Measurements from ENCODE around the gene FHL1.

Gene FHL1

GRCh38 chrX:136122207-136122606 lies 25.1 kb upstream of the FHL1 start:
- H3K4me1 ChIP-seq (ENCODE audit: control insufficient read depth, insufficient read depth, low read length, unreplicated experiment): peaks cover 6% of the 10 kb centered on the region

DNA sequence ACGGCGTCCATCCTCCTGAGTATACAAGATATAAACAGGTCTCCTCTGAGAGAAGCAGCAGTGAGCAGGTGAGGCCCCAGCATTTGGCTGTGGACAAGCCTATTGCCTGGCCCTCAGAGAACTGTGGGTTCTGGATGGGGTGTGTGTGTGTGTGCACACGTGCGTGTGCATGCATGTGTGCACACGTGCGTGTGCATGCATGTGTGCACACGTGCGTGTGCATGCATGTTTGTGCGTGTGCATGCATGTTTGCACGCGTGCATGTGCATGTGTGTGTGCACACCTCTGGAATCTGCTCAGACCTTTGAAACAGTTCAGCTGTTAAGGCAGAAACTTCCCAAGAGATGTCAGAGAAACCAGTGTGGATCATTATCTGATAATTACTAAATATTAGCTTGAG lies 22.2 kb upstream of the FHL1 start:
- Histone ChIP-seq H3K4me1 (ENCODE audit: control insufficient read depth, insufficient read depth, low read length, unreplicated experiment) (peaks cover 8% of the 10 kb centered on the region), H3K36me3 (ENCODE audit: insufficient read depth, low read length) (no peaks in the 10 kb centered on the region), H3K79me2 (ENCODE audit: control insufficient read depth, insufficient read depth, low read length, unreplicated experiment) (no peaks in the 10 kb centered on the region), H3K27me3 (ENCODE audit: insufficient read depth, low read length) (no peaks in the 10 kb centered on the region), H3K4me3 (ENCODE audit: low read depth, low read length) (no peak overlapping the region), H2AFZ (ENCODE audit: low read length, unreplicated experiment) (no peak overlapping the region), H3K27ac (ENCODE audit: low read depth, low read length) (no peak overlapping the region)

More at GRCh38 chrX:136122207-136122606, 25.1 kb upstream of the FHL1 start:
- Histone ChIP-seq H3K4me3 (ENCODE audit: low read depth, low read length) (no peak overlapping the region), H3K27ac (ENCODE audit: low read depth, low read length) (no peak overlapping the region), H3K36me3 (ENCODE audit: insufficient read depth, low read length) (no peaks in the 10 kb centered on the region), H3K79me2 (ENCODE audit: control insufficient read depth, insufficient read depth, low read length, unreplicated experiment) (no peaks in the 10 kb centered on the region), H2AFZ (ENCODE audit: low read length, unreplicated experiment) (no peak overlapping the region), H3K27me3 (ENCODE audit: insufficient read depth, low read length) (no peaks in the 10 kb centered on the region)

GRCh38 chrX:136126371-136126770 lies 21.0 kb upstream of the FHL1 start:
- Histone ChIP-seq H3K79me2 (ENCODE audit: control insufficient read depth, insufficient read depth, low read length, unreplicated experiment) (no peaks in the 10 kb centered on the region), H3K36me3 (ENCODE audit: insufficient read depth, low read length) (no peaks in the 10 kb centered on the region), H3K4me3 (ENCODE audit: low read depth, low read length) (no peak overlapping the region), H2AFZ (ENCODE audit: low read length, unreplicated experiment) (no peak overlapping the region), H3K27ac (ENCODE audit: low read depth, low read length) (no peak overlapping the region), H3K27me3 (ENCODE audit: insufficient read depth, low read length) (no peaks in the 10 kb centered on the region), H3K4me1 (ENCODE audit: control insufficient read depth, insufficient read depth, low read length, unreplicated experiment) (peaks cover 8% of the 10 kb centered on the region)

GRCh38 chrX:136126872-136127406 lies 20.4 kb upstream of the FHL1 start:
- no peak overlapping the region for H2AFZ ChIP-seq (ENCODE audit: low read length, unreplicated experiment)
- H3K4me3 ChIP-seq (ENCODE audit: low read depth, low read length): no peak overlapping the region
- H3K4me1 ChIP-seq (ENCODE audit: control insufficient read depth, insufficient read depth, low read length, unreplicated experiment): peaks cover 7% of the 10 kb centered on the region
- no peaks in the 10 kb centered on the region for H3K79me2 ChIP-seq (ENCODE audit: control insufficient read depth, insufficient read depth, low read length, unreplicated experiment)
- no peaks in the 10 kb centered on the region for H3K27me3 ChIP-seq (ENCODE audit: insufficient read depth, low read length)
- H3K36me3 ChIP-seq (ENCODE audit: insufficient read depth, low read length): no peaks in the 10 kb centered on the region
- H3K27ac ChIP-seq (ENCODE audit: low read depth, low read length): no peak overlapping the region

- H3K27ac ChIP-seq (ENCODE audit: low read depth, low read length): no peak overlapping the region
Measured at GRCh38 chrX:136128743-136129142, 18.6 kb upstream of the FHL1 start.

DNA sequence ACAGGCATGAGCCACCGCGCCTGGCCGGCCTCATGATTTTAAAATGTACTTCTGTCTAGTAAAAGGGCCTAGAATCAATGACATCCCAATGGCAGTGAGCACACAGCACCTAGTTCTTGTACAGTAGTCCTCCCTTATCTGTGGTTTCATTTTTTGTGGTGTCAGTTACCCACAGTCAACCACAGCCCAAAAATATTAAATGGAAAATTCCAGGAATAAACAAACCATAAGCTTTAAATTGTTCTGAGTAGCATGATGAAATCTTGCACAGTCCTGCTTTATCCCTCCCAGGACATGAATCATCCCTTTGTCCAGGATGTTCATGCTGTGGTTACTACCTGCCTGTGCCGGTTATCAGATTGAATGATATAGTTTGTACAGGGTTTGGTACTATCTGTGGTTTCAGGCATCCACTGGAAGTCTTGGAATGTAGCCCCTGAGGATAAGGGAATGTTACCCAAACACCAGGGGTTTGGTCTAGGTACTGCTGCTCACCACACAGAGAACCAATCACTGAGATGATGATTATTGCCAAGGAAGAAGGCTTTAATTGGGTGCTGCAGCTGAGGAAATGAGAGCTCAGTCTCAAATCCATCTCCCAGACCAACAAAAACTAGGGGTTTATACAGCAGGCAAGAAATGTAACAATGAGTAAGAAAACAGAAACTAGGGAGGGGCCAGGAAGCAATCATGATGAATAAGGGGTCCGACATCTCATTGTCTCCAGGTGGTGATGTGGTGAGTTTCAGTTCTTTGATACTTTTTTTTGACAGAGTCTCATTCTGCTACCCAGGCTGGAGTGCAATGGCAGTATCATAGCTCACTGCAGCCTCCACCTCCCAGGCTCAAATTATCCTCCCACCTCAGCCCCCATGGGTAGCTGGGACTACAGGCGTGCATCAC lies 16.2 kb upstream of the FHL1 start:
- no peak overlapping the region for H2AFZ ChIP-seq (ENCODE audit: low read length, unreplicated experiment)
- H3K27ac ChIP-seq (ENCODE audit: low read depth, low read length): peak overlapping the region; percentile 74
- no peaks in the 10 kb centered on the region for H3K27me3 ChIP-seq (ENCODE audit: insufficient read depth, low read length)
- H3K4me1 ChIP-seq (ENCODE audit: control insufficient read depth, insufficient read depth, low read length, unreplicated experiment): peaks cover 6% of the 10 kb centered on the region
- H3K79me2 ChIP-seq (ENCODE audit: control insufficient read depth, insufficient read depth, low read length, unreplicated experiment): no peaks in the 10 kb centered on the region
- H3K4me3 ChIP-seq (ENCODE audit: low read depth, low read length): no peak overlapping the region
- no peaks in the 10 kb centered on the region for H3K36me3 ChIP-seq (ENCODE audit: insufficient read depth, low read length)

More at GRCh38 chrX:136128743-136129142, 18.6 kb upstream of the FHL1 start:
- H2AFZ ChIP-seq (ENCODE audit: low read length, unreplicated experiment): no peak overlapping the region
- H3K79me2 ChIP-seq (ENCODE audit: control insufficient read depth, insufficient read depth, low read length, unreplicated experiment): no peaks in the 10 kb centered on the region
- peaks cover 6% of the 10 kb centered on the region for H3K4me1 ChIP-seq (ENCODE audit: control insufficient read depth, insufficient read depth, low read length, unreplicated experiment)
- H3K4me3 ChIP-seq (ENCODE audit: low read depth, low read length): no peak overlapping the region
- H3K36me3 ChIP-seq (ENCODE audit: insufficient read depth, low read length): no peaks in the 10 kb centered on the region
- H3K27me3 ChIP-seq (ENCODE audit: insufficient read depth, low read length): no peaks in the 10 kb centered on the region

GRCh38 chrX:136138939-136139338 lies 8.4 kb upstream of the FHL1 start:
- Histone ChIP-seq H3K36me3 (ENCODE audit: insufficient read depth, low read length) (no peaks in the 10 kb centered on the region), H3K4me3 (ENCODE audit: low read depth, low read length) (no peak overlapping the region), H3K79me2 (ENCODE audit: control insufficient read depth, insufficient read depth, low read length, unreplicated experiment) (no peaks in the 10 kb centered on the region), H3K27ac (ENCODE audit: low read depth, low read length) (no peak overlapping the region), H3K27me3 (ENCODE audit: insufficient read depth, low read length) (no peaks in the 10 kb centered on the region), H3K4me1 (ENCODE audit: control insufficient read depth, insufficient read depth, low read length, unreplicated experiment) (no peaks in the 10 kb centered on the region), H2AFZ (ENCODE audit: low read length, unreplicated experiment) (no peak overlapping the region)

GRCh38 chrX:136141569-136141968 lies 5.8 kb upstream of the FHL1 start:
- Histone ChIP-seq H3K4me1 (ENCODE audit: control insufficient read depth, insufficient read depth, low read length, unreplicated experiment) (no peaks in the 10 kb centered on the region), H3K36me3 (ENCODE audit: insufficient read depth, low read length) (no peaks in the 10 kb centered on the region), H3K79me2 (ENCODE audit: control insufficient read depth, insufficient read depth, low read length, unreplicated experiment) (no peaks in the 10 kb centered on the region), H3K27me3 (ENCODE audit: insufficient read depth, low read length) (no peaks in the 10 kb centered on the region), H2AFZ (ENCODE audit: low read length, unreplicated experiment) (no peak overlapping the region), H3K4me3 (ENCODE audit: low read depth, low read length) (no peak overlapping the region), H3K27ac (ENCODE audit: low read depth, low read length) (no peak overlapping the region)

GRCh38 chrX:136142592-136142991 lies 4.7 kb upstream of the FHL1 start:
- H3K36me3 ChIP-seq (ENCODE audit: insufficient read depth, low read length): no peaks in the 10 kb centered on the region
- H3K4me3 ChIP-seq (ENCODE audit: low read depth, low read length): no peak overlapping the region
- H3K27ac ChIP-seq (ENCODE audit: low read depth, low read length): no peak overlapping the region
- H2AFZ ChIP-seq (ENCODE audit: low read length, unreplicated experiment): no peak overlapping the region
- H3K27me3 ChIP-seq (ENCODE audit: insufficient read depth, low read length): no peaks in the 10 kb centered on the region
- no peaks in the 10 kb centered on the region for H3K4me1 ChIP-seq (ENCODE audit: control insufficient read depth, insufficient read depth, low read length, unreplicated experiment)
- H3K79me2 ChIP-seq (ENCODE audit: control insufficient read depth, insufficient read depth, low read length, unreplicated experiment): no peaks in the 10 kb centered on the region

DNA sequence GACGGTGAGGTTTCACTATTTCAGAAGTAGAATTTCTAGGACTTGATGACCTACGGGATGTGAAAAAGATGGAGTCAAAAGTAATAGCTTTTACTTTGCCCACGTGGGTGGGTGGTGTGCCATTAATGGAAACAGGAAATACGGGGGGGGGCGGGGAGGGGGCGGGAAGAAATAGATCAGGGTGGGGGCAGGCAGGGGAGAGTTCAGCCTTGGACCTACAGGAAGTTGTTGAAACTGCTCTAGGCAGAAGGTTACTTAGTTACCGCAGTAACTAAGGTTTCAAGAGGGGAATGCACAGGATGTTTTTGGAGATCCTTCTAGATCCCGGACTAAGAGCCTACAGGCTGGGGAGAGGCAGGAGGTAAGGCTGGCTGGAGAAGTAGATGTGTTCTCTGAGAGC lies 3.6 kb upstream of the FHL1 start:
- H3K36me3 ChIP-seq (ENCODE audit: insufficient read depth, low read length): no peaks in the 10 kb centered on the region
- no peak overlapping the region for H3K27ac ChIP-seq (ENCODE audit: low read depth, low read length)
- no peak overlapping the region for H2AFZ ChIP-seq (ENCODE audit: low read length, unreplicated experiment)
- no peaks in the 10 kb centered on the region for H3K4me1 ChIP-seq (ENCODE audit: control insufficient read depth, insufficient read depth, low read length, unreplicated experiment)
- no peaks in the 10 kb centered on the region for H3K27me3 ChIP-seq (ENCODE audit: insufficient read depth, low read length)
- H3K79me2 ChIP-seq (ENCODE audit: control insufficient read depth, insufficient read depth, low read length, unreplicated experiment): peaks cover 5% of the 10 kb centered on the region
- no peak overlapping the region for H3K4me3 ChIP-seq (ENCODE audit: low read depth, low read length)
